Hematopoietic multipotent progenitor cell (in vitro differentiated cells): Measurements from ENCODE around the gene SEPTIN12. TPM values are rescaled to one million over a fixed set of nuclear protein-coding genes. Genes with fewer than 3 reads are reported as not detected.
A peak's percentile ranks its signal among the peaks of the same experiment; 100 is the strongest.
"Not testable (repeated sequence)": the region's sequence is repeated elsewhere in the genome, so short reads cannot be mapped to it uniquely, and the experiment has no call there.

Source experiments
- DNase-seq, 3 donors: peaks; one replicate each; pipeline ENCODE4 v3.0.0-alpha.2; 2011 to 2015; ENCODE audit warnings: low read depth in 2 of 3, low spot score in 2 of 3
- total RNA-seq: library from RNA; depleted of rRNA; stranded (reverse); fragments of >200 nt; gene quantifications from one replicate; pipeline ENCODE4 v1.2.3, GENCODE V29; 2012

Gene SEPTIN12
- total RNA-seq, 1 donor = not detected

DNA sequence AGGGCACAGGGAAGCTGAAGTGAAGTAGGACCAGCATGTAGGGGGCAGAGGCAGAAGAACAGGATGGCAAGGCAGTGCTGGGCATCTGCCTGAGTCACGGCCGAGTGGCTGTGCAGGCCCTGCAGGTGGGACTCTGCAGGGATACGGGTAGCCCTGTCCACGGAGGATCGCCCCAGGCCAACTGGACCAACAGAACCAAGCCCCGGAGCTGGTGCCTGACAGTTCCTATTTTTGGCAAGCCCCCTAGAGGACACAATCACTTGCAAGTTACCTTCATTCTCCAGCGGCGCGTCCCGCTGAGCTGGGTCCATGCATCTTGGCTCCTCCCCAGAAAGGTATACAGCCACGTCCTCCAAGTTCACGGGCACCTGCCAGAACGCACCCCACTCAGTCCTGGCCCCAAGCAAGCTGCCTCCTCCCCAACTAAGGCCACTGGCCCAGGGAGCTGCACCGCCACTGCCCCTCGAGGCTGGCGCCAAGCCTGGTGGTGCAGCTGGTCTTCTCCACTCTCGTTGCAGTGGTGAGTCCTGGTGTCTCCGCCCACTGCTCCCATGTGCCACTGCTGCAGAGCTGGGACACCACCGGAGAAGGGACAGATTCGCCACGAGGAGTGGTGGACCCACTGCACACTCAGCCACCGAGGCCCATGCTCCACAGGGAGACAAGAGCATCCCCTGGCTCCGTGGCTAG lies 27.8 kb downstream of the SEPTIN12 start:
- DNase-seq = no peak

- DNase-seq = no peak
These were observed 32.5 kb downstream of the SEPTIN12 start for GRCh38 chr16:4755687-4756086.

DNA sequence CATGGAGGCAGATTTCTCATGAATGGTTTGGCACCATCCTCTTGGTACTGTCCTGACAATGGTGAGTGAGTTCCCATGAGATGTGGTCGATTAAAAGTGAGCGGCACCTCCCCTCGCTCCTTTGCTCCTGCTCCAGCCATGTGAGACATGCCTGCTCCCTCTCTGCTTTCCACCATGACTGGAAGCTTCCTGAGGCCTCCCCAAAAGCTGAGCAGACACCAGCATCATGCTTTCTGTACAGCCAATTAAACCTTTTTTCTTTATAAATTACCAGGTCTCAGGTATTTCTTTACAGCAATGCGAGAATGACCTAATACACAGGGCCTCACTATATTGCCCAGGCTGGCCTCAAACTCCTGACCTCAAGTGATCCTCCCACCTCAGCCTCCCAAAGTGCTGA lies 33.3 kb downstream of the SEPTIN12 start:
- DNase-seq = no peak

DNA sequence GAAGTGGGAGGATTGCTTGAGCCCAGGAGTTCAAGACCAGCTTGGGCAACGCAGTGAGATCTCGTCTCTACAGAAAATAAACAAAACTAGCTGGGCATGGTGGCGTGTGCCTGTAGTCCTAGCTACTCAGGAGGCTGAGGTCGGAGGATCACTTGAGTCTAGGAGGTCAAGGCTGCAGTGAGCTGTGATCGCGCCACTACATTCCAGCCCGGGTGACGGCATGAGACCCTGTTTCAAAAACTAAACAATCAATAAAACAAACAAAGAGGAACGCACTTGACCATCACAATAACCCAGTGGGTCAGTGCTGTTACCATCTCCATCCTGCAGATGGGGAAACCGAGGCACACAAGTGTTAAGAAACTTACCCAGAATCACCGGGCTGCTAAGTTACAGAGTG lies 34.9 kb downstream of the SEPTIN12 start:
- no peak for DNase-seq

GRCh38 chr16:4752351-4753100 lies 35.6 kb downstream of the SEPTIN12 start:
- DNase-seq = no peak

DNA sequence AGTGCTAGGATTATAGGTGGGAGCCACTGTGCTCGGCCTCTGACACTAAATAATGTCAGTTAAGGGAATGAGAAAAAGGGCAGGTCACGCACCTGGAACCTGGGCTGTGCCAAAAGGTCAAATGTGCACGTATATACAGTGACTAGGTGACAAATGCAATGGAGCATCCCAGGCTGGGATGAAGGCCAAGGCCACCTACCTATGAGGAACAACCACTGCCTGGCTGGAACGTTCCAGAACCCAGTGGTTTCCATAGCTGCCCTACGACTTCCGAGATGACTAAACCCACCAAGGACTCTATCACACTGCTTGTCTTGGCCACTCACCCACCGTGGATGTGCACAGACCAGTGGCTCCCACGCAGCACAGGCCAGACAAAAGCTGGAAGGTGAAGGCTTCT lies 37.2 kb downstream of the SEPTIN12 start:
- no peak for DNase-seq

DNA sequence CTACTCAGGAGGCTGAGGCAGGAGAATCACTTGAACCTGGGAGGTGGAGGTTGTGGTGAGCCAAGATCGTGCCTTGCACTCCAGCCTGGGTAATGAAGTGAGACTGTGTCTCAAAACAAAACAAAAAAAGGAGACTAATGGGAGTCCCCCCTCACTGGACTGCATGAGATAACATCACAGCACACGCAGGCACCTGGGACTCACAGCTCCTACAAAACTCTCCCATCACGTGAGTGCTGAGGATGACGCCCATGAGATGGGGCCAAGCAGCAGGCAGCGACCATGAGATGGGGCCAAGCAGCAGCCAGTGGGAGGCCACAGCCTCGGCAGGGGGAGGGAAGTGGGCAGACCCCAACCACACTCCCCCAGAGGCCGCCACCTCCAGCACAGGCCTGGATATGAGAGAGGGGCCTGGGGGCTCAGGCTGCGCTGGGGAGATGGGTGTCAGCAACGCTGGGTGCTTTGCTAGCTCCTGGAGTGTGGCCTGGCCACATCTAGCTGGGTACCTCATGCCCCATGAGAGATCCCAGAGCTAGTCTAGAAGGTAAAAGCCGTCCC lies 38.4 kb downstream of the SEPTIN12 start:
- DNase-seq = no peak

GRCh38 chr16:4748682-4749411 lies 39.3 kb downstream of the SEPTIN12 start:
- no peak for DNase-seq

DNA sequence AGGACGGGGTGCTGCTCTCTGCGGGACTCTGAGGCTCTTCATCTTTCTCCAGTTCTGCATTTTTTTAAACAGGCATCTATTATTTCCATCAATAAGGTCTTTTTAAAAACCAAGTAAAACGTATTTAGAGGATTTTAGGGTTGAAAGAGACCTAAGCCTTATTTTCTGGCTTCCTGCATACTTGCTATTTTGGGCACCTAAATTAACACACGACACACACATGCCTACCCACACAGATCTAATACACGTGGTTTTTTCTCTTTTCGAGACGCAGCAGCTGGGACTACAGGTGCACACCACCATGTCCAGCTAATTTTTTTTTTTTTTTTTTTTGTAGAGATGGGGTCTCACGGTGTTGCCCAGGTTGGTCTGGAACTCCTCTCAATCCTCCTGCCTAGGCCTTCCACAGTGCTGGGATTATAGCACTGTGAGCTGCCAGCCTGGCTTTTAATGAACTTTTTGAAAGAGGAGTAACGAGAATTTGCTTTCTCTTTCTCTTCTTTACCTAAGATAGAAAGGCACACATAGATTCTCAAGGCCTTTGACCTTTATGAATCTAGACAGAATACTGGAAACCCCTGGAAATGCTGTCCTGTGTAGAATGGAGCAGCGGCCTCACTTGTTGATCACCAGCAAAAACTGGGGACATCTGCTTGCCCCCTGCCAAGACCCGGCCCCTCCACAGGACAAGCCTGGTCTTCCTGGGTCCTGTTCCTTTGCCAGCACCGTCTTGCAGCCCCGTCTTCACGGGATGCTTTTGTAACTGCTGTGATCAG lies 40.1 kb downstream of the SEPTIN12 start:
- DNase-seq = no peak

GRCh38 chr16:4746991-4747574 lies 41.1 kb downstream of the SEPTIN12 start:
- DNase-seq = no peak

- DNase-seq = no peak
These were observed 41.9 kb downstream of the SEPTIN12 start for GRCh38 chr16:4746215-4746614.

- DNase-seq = no peak
These were observed 42.9 kb downstream of the SEPTIN12 start for GRCh38 chr16:4745274-4745569.

GRCh38 chr16:4744555-4745273 lies 43.4 kb downstream of the SEPTIN12 start:
- DNase-seq = no peak

DNA sequence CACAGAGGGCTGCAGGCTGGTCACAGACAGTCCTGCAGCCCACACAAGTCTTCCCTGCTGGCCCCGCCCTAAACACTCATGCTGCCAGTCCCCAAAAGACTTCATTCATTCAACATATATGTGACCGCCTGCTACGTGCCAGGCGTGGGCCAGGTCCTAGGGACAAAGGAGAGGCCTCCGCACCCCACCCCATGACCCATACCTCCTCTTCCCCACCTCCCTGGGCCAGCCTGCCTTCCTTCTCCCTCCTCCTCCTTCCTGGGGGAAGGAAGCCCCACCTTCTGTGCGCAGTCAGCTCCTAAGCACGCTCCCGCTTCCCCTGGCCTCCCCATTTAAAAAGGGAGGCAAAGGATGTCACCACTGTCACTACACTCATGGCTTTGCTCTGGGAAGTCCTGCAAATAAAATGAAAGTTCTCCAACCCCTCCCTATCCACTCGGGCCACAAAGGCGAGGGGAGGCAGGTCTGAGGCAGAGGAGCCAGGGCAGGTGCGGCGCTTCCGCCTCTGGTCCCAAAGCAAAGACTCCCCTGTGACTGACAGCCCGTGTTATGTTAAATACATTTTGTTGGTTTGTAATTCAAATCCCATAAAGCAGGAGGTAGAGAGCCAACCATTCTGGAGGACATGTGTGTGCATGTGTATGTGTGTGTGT lies 44.8 kb downstream of the SEPTIN12 start:
- DNase-seq = no peak

GRCh38 chr16:4738370-4738769 lies 49.8 kb downstream of the SEPTIN12 start:
- DNase-seq = not testable (repeated sequence)

DNA sequence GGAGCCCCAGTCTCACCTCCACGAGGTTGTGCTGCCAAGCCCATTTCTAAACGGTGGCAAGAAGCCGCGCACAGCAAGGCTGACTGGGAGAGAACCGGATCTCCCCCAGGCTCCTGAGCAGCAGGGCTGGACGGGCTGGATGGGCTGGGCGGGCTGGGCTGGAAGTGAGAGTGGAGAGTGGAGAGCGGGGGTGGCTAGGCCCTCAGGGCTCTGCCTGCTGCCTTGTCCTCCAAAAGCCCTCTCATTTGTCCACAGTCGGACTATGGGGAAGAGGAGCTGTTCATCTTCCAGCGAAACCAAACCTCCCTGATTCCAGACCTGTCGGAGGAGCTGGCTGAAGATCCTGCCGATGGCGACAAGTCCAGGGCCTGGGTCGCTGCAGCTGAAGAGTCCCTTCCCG lies 50.6 kb downstream of the SEPTIN12 start:
- DNase-seq = no peak

DNA sequence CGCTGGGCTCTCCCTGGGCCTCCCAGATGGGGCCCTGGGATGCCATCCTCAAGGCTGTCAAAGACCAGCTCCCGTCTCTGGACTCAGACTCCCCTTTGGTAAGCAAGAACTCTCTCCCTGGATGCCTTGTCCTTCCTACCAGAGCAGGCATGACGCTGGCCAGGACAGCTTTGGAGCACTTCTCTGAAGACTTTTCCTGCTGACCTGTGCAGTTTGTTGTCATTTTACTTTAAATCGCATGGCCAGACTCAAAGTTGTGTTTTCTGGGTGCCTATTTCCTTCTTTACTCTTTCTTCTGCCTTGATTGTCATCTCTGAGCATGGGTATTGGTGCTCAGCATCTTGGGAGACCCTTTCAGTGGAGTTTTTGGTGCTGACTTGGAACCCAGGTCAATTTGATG lies 51.6 kb downstream of the SEPTIN12 start:
- no peak for DNase-seq

- DNase-seq = peak; percentile 74 to 91 (median 84)
These were observed 53.2 kb downstream of the SEPTIN12 start for GRCh38 chr16:4734730-4735535.
